Measurements from ENCODE around the gene TECR.

GRCh38 chr19:14496029-14496833 lies 33.2 kb upstream of the TECR start, which contains the start of gene GIPC1:
- TF ChIP-seq CTCF (IDR thresholded peaks at IDR 0.05) (peak in 2 of 5 experiments; percentile 19 to 46), EP300 (IDR thresholded peaks at IDR 0.05) (peak; percentile 83 to 91)

Measured in tibial nerve (tissue), 4 donors.